ENCODE data around the gene TDRD9. TPM values are rescaled to one million over a fixed set of nuclear protein-coding genes. Genes with fewer than 3 reads are reported as not detected.

Gene TDRD9
- total RNA-seq, 1 experiment from 2014 or later, result 0.07 TPM

GRCh38 chr14:103930051-103930604, 1.9 kb downstream of the TDRD9 start:
- Histone ChIP-seq H3F3A (ENCODE audit: low read length, unreplicated experiment) (no peaks in the 10 kb centered on the region), H3K9ac (ENCODE audit: low read length) (no peak overlapping the region), H3K4me2 (ENCODE audit: low read length) (no peak overlapping the region), H3K4me1 (ENCODE audit: insufficient read depth, low read length) (peaks cover 17% of the 10 kb centered on the region), H2AFZ (ENCODE audit: low read length) (no peak overlapping the region), H3K4me3 (ENCODE audit: low read length) (no peak overlapping the region), H3K9me2 (replicated peaks; ENCODE audit: low read length) (no peaks in the 10 kb centered on the region), H4K20me1 (ENCODE audit: low read length) (no peaks in the 10 kb centered on the region), H3K79me2 (ENCODE audit: low read length) (no peaks in the 10 kb centered on the region), H3K27ac (ENCODE audit: low read length) (no peak overlapping the region), H3K9me3 (ENCODE audit: low read length) (no peaks in the 10 kb centered on the region), H3K36me3 (ENCODE audit: low read depth, low read length) (no peaks in the 10 kb centered on the region), H3K27me3 (ENCODE audit: low read length) (no peaks in the 10 kb centered on the region)
- intact Hi-C loops (cut with micrococcal nuclease), result loop anchor here (5.0 kb wide), 1 partner anchor 52 kb away; no protein-coding TSS in a partner anchor
- no TSS peak for BruUV-seq (replicated peaks)
- peak; percentile 15 for DNase-seq
- ATAC-seq, result no peak
- CTCF ChIA-PET, result interaction anchor here (0.6 kb wide), 1 partner anchor 121 kb away, joined by 3 read pairs; no protein-coding TSS in a partner anchor
- TF ChIP-seq CTCF (conservative IDR thresholded peaks at IDR 0.05; ENCODE audit: low read depth, low read length) (no peak), EZH2phosphoT487 (IDR thresholded peaks at IDR 0.05; ENCODE audit: borderline replicate concordance, low read length) (no peak)
- POLR2A ChIA-PET (ENCODE audit: unreplicated experiment), result no interaction called here

GRCh38 chr14:103931422-103931821, 3.2 kb downstream of the TDRD9 start:
- Histone ChIP-seq H4K20me1 (ENCODE audit: low read length) (no peaks in the 10 kb centered on the region), H3F3A (ENCODE audit: low read length, unreplicated experiment) (no peaks in the 10 kb centered on the region), H3K36me3 (ENCODE audit: low read depth, low read length) (no peaks in the 10 kb centered on the region), H3K4me3 (ENCODE audit: low read length) (no peak overlapping the region), H3K79me2 (ENCODE audit: low read length) (no peaks in the 10 kb centered on the region), H3K4me2 (ENCODE audit: low read length) (no peak overlapping the region), H3K9ac (ENCODE audit: low read length) (no peak overlapping the region), H3K9me2 (replicated peaks; ENCODE audit: low read length) (no peaks in the 10 kb centered on the region), H3K4me1 (ENCODE audit: insufficient read depth, low read length) (peaks cover 17% of the 10 kb centered on the region), H3K27ac (ENCODE audit: low read length) (no peak overlapping the region), H3K27me3 (ENCODE audit: low read length) (no peaks in the 10 kb centered on the region), H2AFZ (ENCODE audit: low read length) (no peak overlapping the region), H3K9me3 (ENCODE audit: low read length) (no peaks in the 10 kb centered on the region)
- ChIA-PET CTCF (interaction anchor here (0.5 to 1.2 kb wide), 3 partner anchors 11 to 50 kb away, joined by 3 to 4 read pairs (median 3); no protein-coding TSS in a partner anchor), POLR2A (ENCODE audit: unreplicated experiment) (no interaction called here)
- BruUV-seq (replicated peaks), result no TSS peak
- TF ChIP-seq EZH2 (IDR thresholded peaks at IDR 0.05; ENCODE audit: low read length, unreplicated experiment) (no peak), CTCF (conservative IDR thresholded peaks at IDR 0.05; ENCODE audit: low read depth, low read length) (no peak), EZH2phosphoT487 (IDR thresholded peaks at IDR 0.05; ENCODE audit: borderline replicate concordance, low read length) (no peak)
- DNase-seq (no peak), ATAC-seq (no peak)
- intact Hi-C loops (cut with micrococcal nuclease), result loop anchor here (5.0 kb wide), 1 partner anchor 51 kb away; no protein-coding TSS in a partner anchor
